ENCODE measurements around the gene DLGAP1. TPM values are rescaled to one million over a fixed set of nuclear protein-coding genes. Genes with fewer than 3 reads are reported as not detected.
A peak's percentile ranks its signal among the peaks of the same experiment; 100 is the strongest.

Gene DLGAP1
- total RNA-seq, 1 donor from 2014 or later, result not detected

DNA sequence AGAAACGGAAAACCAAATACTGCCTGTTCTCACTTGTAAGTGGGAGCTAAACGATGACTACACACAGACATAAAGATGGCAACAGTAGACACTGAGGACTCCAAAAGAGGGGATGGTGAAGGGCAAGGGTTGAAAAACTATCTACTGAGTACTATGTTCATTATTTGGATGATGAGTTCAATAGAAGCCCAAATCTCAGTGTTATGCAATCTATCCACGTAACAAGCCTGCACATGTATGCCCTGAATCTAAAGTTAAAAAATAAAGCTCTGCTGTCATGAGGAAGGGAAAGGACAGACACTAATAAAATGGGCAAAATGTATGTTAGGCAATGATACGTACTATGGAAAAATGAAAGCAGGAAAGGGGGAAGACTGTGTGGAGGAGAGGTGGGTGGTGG, 629.1 kb downstream of the DLGAP1 start:
- no peak for DNase-seq (ENCODE audit: low read depth in 2 of 2)

DNA sequence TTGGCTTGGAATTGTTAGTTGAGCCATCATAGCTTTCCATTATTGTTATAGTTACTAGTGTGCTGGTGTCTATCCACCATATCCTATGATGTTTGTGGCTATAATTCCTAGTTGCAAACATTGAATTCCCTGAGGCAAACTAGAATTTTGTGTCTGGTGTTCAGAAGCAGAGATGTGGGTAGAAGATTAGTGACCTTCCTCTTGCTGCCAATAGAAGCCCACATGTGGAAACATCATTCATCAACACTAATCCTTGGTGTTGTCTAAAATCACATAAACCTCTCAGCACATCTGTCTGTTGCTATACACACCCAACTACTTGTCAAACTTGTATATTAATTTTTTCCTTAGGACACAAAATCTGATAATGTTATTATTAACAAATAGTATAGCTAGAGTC, 631.0 kb downstream of the DLGAP1 start:
- DNase-seq (ENCODE audit: low read depth in 2 of 2), result no peak

DNA sequence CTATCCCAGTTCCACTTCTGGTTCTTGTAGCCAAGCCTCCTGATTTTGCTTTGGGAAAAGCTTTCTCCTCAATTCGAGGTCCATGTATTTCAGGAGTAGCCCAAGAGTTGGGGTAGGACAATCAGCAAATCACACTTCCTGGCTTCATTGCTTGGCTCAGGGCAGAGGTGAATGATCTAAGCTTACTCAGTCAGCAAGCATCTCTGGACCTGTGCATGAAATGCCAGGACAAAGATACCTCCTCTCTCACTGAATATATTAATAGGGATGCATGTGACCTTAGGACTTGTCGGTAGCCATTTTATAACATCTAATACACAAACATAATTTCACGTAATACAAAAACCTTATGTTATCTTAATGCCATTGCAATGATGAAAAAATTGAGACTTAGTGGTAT, 632.0 kb downstream of the DLGAP1 start:
- no peak for DNase-seq (ENCODE audit: low read depth in 2 of 2)

DNA sequence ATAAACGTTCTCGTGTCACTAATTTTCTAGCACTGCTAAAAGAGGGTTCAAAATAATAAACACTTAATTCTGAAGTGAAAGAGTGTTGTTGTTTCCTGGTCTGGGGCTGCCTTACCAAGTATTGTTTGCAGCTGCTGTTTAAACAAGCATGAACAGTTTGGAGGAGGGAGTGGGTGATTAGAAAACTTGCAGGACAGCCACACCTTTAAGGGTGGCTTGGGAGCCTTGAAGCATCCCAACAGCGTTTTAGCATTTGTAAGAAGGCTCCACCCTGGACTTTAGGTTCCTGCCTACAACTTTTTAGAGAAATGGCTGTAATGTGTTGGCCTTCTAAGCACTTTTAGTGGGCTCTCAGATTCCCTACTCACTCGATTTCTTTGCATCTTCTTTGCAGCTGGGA, 633.6 kb downstream of the DLGAP1 start:
- no peak for DNase-seq (ENCODE audit: low read depth in 2 of 2)

DNA sequence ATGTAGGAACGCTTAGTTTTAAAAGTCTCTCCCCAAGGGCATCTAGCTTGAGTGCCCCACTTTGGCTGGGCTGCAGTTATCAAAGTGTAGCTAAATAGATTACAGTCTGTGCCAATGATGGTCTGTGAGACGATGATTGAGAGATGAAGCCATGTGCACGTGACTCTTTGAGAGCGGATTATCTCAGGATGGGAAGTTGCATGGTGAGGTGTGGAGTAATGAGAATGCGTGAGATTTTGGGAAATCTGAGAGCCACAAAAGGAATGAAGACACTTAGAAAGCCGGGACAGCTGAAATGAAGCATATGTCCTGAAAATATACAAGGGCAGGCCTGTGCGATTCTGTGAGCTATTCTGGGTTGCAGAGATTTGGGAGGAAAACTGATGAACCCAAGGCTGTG, 635.1 kb downstream of the DLGAP1 start:
- DNase-seq (ENCODE audit: low read depth in 2 of 2), result no peak

DNA sequence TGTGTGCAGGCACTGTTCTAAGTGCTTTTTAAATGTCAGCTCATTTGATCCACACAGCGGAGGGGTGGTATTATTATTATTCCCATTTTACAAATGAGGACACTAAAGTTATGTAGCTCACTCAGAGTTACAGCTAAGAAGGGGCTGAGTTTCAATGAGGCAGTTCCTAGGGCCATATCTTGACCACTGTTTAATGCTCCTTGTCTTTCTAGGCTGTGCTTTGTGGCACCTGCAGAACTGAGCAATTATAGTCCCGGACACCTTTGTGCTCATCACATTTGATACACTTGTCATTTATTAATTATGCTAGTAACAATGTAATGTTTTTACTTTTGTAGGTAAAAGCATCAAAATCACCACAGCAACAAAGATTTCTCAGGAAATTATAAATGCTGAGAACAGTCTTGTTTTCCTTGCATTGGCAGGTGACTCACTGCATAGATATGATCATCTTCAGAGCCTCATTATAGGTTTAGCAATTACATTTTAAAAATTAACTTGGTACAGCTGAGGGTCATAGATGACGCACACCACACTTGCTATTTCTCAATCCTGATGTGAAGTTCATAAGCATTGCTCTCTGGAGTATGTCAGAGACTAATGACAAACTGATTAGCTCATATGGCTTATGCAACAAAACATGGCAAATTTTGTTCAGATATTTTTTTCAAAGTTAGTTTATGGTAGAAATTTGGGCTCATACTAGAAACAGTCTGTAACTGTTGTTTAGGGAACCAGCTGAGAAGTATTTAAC, 638.3 kb downstream of the DLGAP1 start:
- DNase-seq (ENCODE audit: low read depth in 2 of 2), result peak in 1 of 2 donors; percentile 76

DNA sequence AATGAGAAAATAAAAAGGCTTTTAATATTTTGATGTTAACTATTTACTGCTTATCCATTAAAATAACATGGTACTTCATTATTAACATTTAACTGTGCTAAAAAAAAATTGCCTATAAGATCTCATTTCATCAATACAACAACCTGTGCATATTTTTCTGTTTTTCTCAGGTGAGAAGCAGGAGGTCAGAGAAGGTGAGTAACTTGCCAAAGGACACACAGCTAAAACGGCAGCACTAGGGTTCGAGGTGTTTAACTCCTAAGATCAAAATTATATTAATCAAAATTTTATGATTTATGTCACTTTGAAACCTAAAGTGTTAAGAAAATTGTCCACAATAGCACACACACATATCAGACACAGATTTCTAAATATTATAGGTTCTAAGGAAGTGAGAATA, 639.1 kb downstream of the DLGAP1 start:
- DNase-seq (ENCODE audit: low read depth in 2 of 2), result no peak

DNA sequence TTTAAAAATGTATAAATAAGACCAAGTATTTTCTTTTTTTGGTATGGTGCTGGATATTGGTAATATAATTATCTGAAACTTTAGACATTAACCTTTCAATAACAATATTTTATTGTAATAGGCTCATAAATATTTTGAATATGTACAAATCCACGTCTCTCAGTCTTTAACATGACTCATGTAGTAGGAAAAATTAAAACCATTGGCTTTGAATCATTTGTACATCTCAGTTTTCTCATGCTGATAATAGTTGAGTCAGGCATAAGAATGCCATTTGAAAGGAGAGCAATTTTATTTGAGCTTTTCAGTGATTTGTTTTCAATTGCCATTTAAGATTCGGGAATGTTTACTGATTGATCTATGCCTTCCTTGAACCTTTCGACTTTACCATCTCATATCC, 640.3 kb downstream of the DLGAP1 start:
- no peak for DNase-seq (ENCODE audit: low read depth in 2 of 2)

DNA sequence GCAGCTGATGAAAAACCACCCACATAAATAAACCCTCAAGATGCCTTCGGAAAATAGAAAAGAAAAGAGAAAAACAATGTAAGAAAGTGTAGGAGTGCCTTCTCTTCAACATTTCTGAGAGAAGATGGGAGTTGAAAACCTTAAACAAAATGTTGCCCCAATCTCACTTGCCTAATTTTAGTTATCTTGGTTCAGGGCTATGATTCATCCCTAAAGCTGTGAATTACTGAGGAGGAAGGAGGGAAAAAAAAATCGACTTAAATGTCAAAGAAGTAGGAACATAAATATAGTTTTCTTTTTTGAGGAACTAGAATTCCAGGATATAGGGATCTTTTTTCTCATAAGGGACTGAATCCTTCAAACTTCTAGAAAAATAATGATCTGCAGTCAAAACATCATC, 644.8 kb downstream of the DLGAP1 start:
- no peak for DNase-seq (ENCODE audit: low read depth in 2 of 2)

DNA sequence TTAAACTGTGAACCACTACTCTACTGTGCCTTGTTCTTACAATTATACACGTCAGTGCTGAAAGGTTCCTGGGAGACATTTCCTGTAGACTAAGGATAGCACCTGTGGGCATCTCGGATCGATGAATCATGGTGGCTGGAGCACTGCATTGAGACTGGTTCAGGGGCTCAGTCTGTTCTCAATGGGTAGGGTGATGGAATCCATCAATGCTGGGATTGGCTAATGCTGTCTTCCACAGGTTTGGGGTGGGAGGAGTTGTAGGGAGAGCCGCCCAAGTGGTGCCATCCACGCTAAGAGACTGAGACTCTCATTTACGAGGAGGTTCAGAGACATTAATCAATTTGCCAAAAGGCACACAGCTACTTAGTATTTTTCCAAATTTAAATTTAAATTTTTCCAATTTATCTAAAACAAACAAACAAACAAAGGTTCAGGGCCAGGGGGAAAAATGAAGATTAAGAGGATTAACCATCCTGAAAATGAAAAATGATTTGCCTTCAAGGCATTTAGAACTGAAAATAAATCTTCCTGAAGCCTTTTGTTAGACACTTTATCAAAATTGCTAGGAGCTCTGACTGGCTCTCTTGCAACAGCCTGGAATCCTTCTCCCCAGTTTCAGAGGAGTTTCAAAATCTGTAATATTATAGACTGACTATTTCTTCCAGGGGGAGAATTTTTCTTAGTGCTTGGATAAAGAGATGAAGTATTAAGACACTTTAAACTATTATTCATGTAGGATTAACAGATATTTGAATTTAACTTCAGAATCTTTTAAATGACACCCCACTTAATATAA, 645.9 kb downstream of the DLGAP1 start:
- DNase-seq (ENCODE audit: low read depth in 2 of 2), result no peak

DNA sequence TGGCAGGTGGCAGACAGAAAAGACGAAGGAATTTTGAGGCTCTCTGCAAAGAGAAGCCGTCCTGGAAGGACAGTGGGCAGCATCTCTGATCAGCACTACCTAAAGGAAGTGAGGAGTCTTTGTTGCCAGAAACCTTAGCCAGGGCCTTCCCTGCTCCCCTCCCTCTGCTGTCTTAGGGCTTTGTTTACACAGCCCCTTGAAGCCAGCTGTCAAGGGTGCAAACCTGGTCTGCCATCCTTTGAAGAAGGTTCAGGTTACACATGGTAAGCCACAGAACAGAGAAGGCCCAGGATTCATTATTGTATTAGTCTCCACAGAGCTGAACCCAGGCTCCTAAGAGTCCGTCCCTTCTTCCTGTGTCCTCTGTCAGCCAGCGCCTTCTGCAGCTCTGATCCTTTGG, 648.5 kb downstream of the DLGAP1 start:
- DNase-seq (ENCODE audit: low read depth in 2 of 2), result no peak

DNA sequence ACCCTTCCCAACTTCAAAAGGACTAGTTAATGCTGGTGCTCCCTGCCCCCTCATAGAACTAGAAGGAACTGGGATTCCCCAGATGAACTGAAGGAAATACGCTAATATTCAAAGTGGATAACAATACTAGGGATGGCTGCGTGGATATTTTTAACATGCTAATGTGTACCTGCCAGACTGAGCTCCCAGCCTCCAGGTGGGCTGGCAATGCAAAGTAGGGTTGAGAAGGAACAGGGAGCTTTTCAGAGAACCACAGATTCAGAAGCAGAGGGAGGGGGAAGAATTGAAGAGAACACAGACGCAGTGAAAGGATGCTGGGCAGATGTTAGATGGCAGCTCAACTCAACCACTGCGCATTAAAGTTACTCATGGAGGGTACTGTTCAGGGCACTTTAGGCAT, 650.8 kb downstream of the DLGAP1 start:
- no peak for DNase-seq (ENCODE audit: low read depth in 2 of 2)

DNA sequence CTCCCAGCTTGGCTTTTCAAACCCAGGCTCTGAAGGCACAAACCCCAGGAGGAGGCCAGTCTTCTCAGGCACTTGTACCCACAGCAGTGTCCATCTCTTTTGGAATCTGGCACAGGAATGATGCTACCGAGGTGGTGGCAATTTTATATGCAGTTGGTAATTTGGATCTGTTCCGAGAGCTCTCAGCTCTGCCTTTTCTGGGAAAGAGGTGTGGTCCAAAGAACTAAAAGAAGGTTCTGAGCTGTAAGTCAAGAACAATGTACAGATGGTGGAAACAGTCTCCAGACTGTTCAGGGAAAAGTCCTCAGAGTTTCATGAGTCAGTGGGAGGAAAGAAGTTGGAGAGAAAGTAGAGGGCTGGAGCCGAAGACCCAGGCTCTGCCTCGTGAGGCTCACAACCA, 651.8 kb downstream of the DLGAP1 start:
- DNase-seq (ENCODE audit: low read depth in 2 of 2), result no peak

DNA sequence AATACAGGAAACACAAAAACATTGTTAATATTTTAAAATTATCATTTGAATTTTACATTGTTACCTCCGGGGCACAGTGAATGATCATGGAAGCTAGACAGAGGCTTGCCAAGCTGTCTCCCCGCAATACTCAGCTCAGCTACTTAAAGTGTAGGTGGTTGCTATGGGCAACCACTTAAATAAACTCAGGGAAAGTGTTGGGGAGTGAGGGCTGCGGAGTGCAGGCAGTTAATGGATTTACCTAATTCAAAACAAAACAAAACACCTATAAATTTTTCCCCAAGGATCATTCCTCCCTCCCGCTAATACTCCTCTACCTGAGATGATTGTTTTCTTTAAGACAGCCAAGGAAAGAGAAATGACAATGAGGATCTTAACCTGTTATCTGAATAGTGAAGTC, 655.6 kb downstream of the DLGAP1 start:
- DNase-seq (ENCODE audit: low read depth in 2 of 2), result no peak

DNA sequence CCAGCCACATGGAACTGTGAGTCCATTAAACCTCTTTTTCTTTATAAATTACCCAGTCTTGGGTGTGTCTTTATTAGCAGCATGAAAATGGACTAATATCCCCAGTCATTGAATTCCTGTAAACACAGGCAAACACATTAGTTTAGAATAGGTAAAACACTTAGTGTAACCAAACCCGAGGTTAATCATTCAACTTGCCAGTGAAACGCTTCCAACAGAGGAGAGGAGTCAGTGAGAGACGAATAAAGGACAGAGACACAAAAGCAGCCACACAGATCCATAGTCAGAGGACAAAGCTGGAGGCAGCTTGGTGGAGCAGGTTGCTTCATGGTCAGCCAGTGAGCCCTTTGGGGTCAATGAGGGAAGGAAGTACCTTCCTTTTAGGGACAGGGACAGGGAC, 657.1 kb downstream of the DLGAP1 start:
- no peak for DNase-seq (ENCODE audit: low read depth in 2 of 2)

DNA sequence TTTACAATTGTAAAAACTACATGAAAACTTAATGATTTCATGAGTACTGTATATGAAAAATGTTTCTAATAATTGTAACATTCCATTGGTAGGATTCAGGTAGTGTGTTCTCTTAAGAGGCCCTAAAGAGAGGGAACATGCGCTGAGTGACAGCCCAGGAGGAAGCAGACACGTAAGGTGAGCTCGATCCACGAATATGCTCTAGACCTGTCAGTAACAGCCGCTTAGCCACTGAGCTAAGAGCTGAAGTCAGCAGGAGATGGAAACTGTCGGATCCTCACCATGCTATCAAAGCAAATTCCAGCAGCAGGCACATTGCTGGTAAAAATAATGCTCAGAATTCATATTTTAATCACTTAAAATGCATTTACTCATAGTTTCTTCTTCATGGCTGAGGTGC, 658.7 kb downstream of the DLGAP1 start:
- DNase-seq (ENCODE audit: low read depth in 2 of 2), result no peak

DNA sequence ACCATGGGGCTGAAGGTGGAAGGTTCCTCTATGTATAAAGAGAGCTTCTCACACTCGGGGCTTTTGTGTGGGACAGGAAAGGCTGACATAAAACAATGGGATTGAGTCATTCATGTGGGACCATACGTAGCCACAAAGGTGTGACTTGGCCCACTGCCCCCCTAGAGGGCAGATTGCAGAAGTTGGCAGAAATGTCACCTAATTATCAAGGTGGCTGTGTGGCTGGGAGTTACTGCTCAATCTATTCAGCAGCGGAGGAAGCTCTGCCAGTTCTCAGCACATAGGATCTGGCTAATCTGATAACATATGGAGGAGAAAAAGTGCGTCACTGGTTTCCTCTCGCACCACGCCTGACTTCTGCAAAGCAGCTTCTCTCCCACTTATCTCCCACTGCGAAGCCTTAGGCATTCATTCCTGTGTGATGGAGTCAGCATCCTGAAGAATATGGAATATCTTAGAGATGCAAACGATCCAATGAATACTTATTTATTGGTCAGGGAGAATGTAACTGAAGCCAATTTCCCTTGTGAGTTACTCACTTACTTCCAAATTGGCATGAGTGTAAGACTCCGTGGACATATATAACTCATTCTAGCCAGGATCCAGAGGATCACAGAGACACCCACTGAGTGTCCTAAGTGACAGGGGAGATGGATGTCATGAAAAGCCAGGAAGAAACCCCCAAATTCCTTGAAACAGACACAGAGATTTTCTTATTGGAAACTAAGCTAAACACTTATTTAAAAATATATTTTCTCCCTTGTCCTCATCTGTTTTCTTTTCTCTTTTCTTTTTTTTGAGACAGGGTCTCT, 660.4 kb downstream of the DLGAP1 start:
- DNase-seq (ENCODE audit: low read depth in 2 of 2), result peak; percentile 86 to 94

DNA sequence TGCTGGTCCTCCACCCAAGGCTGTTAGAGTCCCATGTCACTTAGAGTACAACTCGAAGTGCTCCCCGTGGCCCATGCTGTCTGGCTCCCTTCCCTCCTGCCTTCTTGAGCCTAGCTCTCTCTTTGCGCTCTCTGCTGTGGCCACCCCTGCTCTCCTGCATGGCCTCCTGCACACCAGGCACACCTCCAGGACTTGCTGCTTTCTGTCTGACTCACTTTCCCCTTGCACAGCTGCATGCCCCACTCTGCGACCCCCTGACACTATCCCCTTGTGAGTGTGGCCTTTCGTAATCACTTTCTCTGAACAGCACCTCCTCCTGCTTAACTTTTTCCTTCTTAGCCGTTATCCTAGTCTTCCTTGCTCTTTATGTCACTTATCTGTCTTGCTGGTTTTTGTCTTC, 661.6 kb downstream of the DLGAP1 start:
- DNase-seq (ENCODE audit: low read depth in 2 of 2), result peak in 1 of 2 donors; percentile 39

DNA sequence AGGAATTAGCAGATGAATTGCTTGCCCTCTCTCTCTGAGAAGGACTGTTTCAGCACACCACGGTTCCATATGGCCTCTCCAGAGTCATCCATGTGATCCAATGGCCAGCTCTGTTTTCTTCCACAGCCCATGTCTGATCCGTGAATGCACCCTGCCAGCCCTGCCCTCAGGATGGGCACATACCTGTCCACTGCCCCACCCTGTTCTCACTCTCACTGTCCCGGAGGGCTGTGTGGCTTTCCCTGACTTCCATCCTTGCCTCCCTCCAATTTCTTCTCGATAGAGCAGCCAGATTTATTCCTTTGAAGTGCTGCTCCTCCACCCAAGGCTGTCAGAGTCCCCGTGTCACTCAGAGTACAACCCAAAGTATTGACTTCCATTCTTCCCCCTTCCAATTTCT, 662.0 kb downstream of the DLGAP1 start:
- no peak for DNase-seq (ENCODE audit: low read depth in 2 of 2)

DNA sequence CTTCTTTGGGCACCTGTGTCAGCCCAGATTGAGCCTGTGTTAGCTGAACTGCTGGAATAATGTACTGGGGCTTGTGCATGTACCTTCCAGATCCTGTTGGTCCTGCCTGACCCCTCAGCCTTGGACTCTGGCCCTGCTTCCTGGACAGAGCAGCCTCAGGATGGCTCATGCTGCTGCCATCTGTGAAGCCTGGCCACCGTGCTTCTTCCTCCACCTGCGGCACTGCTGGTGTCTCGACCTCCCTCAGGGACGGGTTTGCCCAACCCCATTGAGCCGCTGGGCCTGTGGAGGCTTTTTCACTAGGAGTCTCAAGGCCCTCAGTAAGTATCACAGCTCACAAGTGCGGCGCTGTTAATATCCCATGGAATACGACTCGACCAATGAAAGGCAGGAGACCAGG, 662.4 kb downstream of the DLGAP1 start:
- no peak for DNase-seq (ENCODE audit: low read depth in 2 of 2)

DNA sequence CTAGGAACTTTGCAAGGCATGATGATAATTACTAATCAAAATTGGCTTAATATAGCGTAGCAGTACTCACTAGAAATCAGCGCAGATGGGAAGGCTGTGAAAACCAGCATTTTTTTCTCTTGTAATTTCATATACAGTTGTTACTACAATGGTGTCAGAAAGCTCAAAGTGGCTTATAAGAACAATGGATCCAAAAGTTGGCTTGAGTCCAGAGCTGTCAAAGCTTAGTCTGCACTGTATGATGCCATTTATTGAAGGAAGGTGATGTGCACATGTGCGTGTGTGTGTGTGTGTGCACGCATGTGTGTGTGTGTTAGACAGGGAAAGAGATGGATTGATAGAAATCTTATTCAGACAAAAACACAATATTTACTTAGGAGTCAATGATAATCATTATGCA, 663.9 kb downstream of the DLGAP1 start:
- peak; percentile 75 to 85 for DNase-seq (ENCODE audit: low read depth in 2 of 2)

DNA sequence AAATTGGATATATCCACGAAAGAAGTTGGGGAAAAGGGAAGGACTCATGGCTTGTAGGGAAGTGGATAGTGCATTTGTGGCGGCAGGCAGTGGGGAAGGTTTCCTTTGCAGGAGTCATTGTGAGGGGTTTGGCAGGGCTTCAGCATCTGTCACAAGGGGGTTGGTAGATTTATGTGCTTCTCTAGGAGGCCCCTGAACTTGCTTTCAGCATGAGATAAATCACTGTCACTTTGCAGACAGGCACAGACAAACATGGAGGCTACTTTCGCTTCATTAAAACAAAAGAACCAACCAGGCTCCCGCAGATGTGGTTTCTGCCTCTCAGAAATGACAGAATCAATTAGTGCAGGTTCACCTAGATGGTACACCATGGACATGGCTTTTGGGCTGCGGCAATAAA, 664.4 kb downstream of the DLGAP1 start:
- DNase-seq (ENCODE audit: low read depth in 2 of 2), result peak; percentile 46 to 88
